GM15510 (cell line): Measurements from ENCODE around the gene CBLC.

Experiments used
- POLR2A ChIP-seq: IDR thresholded peaks from 3 replicates; pipeline ENCODE4 v1.6.1; 2011; ENCODE audit warnings: borderline replicate concordance; ENCODE audit not compliant: insufficient read length; ENCODE audit errors: extremely low read depth

The CBLC gene

GRCh38 chr19:44767295-44768180 is 10.2 kb upstream of the CBLC start:
- no peak for TF ChIP-seq POLR2A

- no peak for TF ChIP-seq POLR2A
Observed at GRCh38 chr19:44770550-44771257, 7.0 kb upstream of the CBLC start.

GRCh38 chr19:44772959-44773358 is 4.7 kb upstream of the CBLC start:
- TF ChIP-seq POLR2A = no peak

- no peak for TF ChIP-seq POLR2A
Observed at GRCh38 chr19:44775676-44776240, 1.9 kb upstream of the CBLC start.

- TF ChIP-seq POLR2A = no peak
Observed at GRCh38 chr19:44776402-44777096, 1.1 kb upstream of the CBLC start.

- no peak for TF ChIP-seq POLR2A
Observed at GRCh38 chr19:44779150-44779549, 1.5 kb downstream of the CBLC start.

GRCh38 chr19:44782729-44783128 is 5.0 kb downstream of the CBLC start:
- TF ChIP-seq POLR2A = no peak

- TF ChIP-seq POLR2A = no peak
Observed at GRCh38 chr19:44783545-44783944, 5.9 kb downstream of the CBLC start.

GRCh38 chr19:44785271-44785670 is 7.6 kb downstream of the CBLC start:
- TF ChIP-seq POLR2A = no peak

- TF ChIP-seq POLR2A = no peak
Observed at GRCh38 chr19:44785993-44786392, 8.3 kb downstream of the CBLC start.

- no peak for TF ChIP-seq POLR2A
Observed at GRCh38 chr19:44788971-44789370, 11.3 kb downstream of the CBLC start.

- TF ChIP-seq POLR2A = no peak
Observed at GRCh38 chr19:44789943-44790483, 12.3 kb downstream of the CBLC start.

- TF ChIP-seq POLR2A = no peak
Observed at GRCh38 chr19:44792281-44792680, 14.6 kb downstream of the CBLC start.

- no peak for TF ChIP-seq POLR2A
Observed at GRCh38 chr19:44794610-44795009, 16.9 kb downstream of the CBLC start.
